Measurements from ENCODE around the gene MVD. TPM values are rescaled to one million over a fixed set of nuclear protein-coding genes. Genes with fewer than 3 reads are reported as not detected.

Gene MVD
- total RNA-seq, 3 donors from 2014 or later, result 17.4 to 21.3 (median 19.0) TPM

- H3K4me1 ChIP-seq, result peaks cover 13 to 14% of the 10 kb centered on the region in 2 donors
- H3K9me3 ChIP-seq, result no peaks in the 10 kb centered on the region
- no peaks in the 10 kb centered on the region for H3K36me3 ChIP-seq
- no peak for DNase-seq (ENCODE audit: low spot score in 2 of 2)
- TF ChIP-seq CTCF (IDR thresholded peaks at IDR 0.05) (no peak), POLR2A (IDR thresholded peaks at IDR 0.05) (no peak), POLR2AphosphoS5 (IDR thresholded peaks at IDR 0.05) (no peak)
- intact Hi-C loops (cut with DNase I; ENCODE audit: low total_unique reads), result loop anchor here (10.0 kb wide), 1 partner anchor 708 kb away; no protein-coding TSS in a partner anchor
- no peaks in the 10 kb centered on the region for H3K27me3 ChIP-seq
- peak overlapping the region; percentile 91 to 99 (median 99) for H3K4me3 ChIP-seq
- H3K27ac ChIP-seq, result peak overlapping the region; percentile 86 to 87
These were observed 44.3 kb upstream of the MVD start for GRCh38 chr16:88706965-88707826.

GRCh38 chr16:88706229-88706964, 43.5 kb upstream of the MVD start, which contains the start of the genes CTU2 and RNF166:
TSS of gene CTU2 (plus strand) at chr16:88706503. CDS start at chr16:88706531, 28 bp downstream.
TSS of gene RNF166 (minus strand) at chr16:88706408. CDS start at chr16:88706325, 83 bp downstream.
- Histone ChIP-seq H3K27me3 (no peaks in the 10 kb centered on the region), H3K27ac (peak within 1 kb of the TSS; percentile 86 to 87), H3K36me3 (no peaks in the 10 kb centered on the region), H3K4me1 (peaks cover 13 to 14% of the 10 kb centered on the region in 2 donors), H3K4me3 (peak within 1 kb of the TSS; percentile 91 to 99 (median 99)), H3K9me3 (no peaks in the 10 kb centered on the region)
- TF ChIP-seq CTCF (IDR thresholded peaks at IDR 0.05) (no peak), POLR2A (IDR thresholded peaks at IDR 0.05) (no peak), POLR2AphosphoS5 (IDR thresholded peaks at IDR 0.05) (peak; percentile 66 to 84 (median 80))
- DNase-seq (ENCODE audit: low spot score in 2 of 2), result peak; percentile 84 to 87
- intact Hi-C loops (cut with DNase I; ENCODE audit: low total_unique reads), result loop anchor here (10.0 kb wide), 1 partner anchor 708 kb away; no protein-coding TSS in a partner anchor

- DNase-seq (ENCODE audit: low spot score in 2 of 2), result no peak
- H3K4me1 ChIP-seq, result peaks cover 13 to 14% of the 10 kb centered on the region in 2 donors
- no peak for TF ChIP-seq POLR2AphosphoS5 (IDR thresholded peaks at IDR 0.05)
- no peak for TF ChIP-seq POLR2A (IDR thresholded peaks at IDR 0.05)
- no peak for TF ChIP-seq CTCF (IDR thresholded peaks at IDR 0.05)
- H3K4me3 ChIP-seq, result peak overlapping the region; percentile 91 to 99 (median 99)
- no peaks in the 10 kb centered on the region for H3K9me3 ChIP-seq
- intact Hi-C loops (cut with DNase I; ENCODE audit: low total_unique reads), result loop anchor here (10.0 kb wide), 1 partner anchor 709 kb away; no protein-coding TSS in a partner anchor
- H3K27ac ChIP-seq, result peak overlapping the region; percentile 86 to 87
- H3K36me3 ChIP-seq, result no peaks in the 10 kb centered on the region
- no peaks in the 10 kb centered on the region for H3K27me3 ChIP-seq
These were observed 42.9 kb upstream of the MVD start for GRCh38 chr16:88705801-88706228.

GRCh38 chr16:88705076-88705684, 42.3 kb upstream of the MVD start:
- Histone ChIP-seq H3K9me3 (no peaks in the 10 kb centered on the region), H3K27ac (peak overlapping the region; percentile 86 to 87), H3K4me3 (peak overlapping the region; percentile 91 to 99 (median 99)), H3K36me3 (no peaks in the 10 kb centered on the region), H3K27me3 (no peaks in the 10 kb centered on the region), H3K4me1 (peaks cover 13 to 14% of the 10 kb centered on the region in 2 donors)
- intact Hi-C loops (cut with DNase I; ENCODE audit: low total_unique reads), result loop anchor here (10.0 kb wide), 1 partner anchor 710 kb away; no protein-coding TSS in a partner anchor
- TF ChIP-seq CTCF (IDR thresholded peaks at IDR 0.05), result no peak
- TF ChIP-seq POLR2AphosphoS5 (IDR thresholded peaks at IDR 0.05), result no peak
- no peak for TF ChIP-seq POLR2A (IDR thresholded peaks at IDR 0.05)
- no peak for DNase-seq (ENCODE audit: low spot score in 2 of 2)

All from breast epithelium (tissue), 4 donors.